ENCODE data around the gene SSRP1. TPM values are rescaled to one million over a fixed set of nuclear protein-coding genes. Genes with fewer than 3 reads are reported as not detected.
A peak's percentile ranks its signal among the peaks of the same experiment; 100 is the strongest.
"Not testable (repeated sequence)": the region's sequence is repeated elsewhere in the genome, so short reads cannot be mapped to it uniquely, and the experiment has no call there.

The SSRP1 gene
- polyA plus RNA-seq, 1 donor = 90.6 TPM

DNA sequence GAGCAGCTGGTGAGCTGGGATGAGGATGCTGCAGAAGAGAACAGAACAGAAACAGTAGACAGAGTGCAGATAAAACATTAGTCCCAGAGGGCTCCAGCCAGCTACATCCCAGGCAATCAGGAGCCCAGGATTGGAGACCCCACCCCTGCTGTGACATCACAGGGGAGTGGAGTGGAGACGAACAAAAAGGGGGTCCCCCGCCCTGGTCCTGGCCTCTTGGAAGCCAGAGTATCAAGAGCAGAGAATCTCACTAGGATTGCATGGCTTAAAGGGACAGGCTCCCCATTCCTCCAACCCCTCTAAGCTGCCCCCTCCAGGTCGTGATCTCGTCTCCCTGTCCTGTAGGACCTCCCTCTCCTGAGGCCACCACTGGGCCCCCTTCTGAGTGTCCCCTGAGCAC is 2.5 kb upstream of the SSRP1 start, which contains the start of gene P2RX3:
Gene P2RX3 (plus strand): TSS at position 211 of the 400 bp plus-strand sequence. CDS start 199 bp downstream, outside the sequence.
- no peak for DNase-seq

DNA sequence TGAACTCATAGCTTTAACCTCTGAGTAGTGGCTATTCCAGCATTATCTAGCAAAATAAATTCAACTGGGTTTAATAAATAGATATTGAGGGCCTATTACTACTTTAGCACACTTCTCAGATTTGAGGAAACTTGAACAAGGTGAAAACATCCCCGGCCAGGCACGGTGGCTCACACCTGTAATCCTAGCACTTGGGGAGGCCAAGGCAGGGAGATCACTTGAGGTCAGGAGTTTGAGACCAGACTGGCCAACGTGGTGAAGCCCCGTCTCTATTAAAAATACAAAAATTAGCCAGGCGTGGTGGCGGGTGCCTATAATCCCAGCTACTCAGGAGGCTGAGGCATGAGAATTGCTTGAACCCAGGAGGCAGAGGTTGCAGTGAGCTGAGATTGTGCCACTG is 1.2 kb upstream of the SSRP1 start:
- DNase-seq = not testable (repeated sequence)

DNA sequence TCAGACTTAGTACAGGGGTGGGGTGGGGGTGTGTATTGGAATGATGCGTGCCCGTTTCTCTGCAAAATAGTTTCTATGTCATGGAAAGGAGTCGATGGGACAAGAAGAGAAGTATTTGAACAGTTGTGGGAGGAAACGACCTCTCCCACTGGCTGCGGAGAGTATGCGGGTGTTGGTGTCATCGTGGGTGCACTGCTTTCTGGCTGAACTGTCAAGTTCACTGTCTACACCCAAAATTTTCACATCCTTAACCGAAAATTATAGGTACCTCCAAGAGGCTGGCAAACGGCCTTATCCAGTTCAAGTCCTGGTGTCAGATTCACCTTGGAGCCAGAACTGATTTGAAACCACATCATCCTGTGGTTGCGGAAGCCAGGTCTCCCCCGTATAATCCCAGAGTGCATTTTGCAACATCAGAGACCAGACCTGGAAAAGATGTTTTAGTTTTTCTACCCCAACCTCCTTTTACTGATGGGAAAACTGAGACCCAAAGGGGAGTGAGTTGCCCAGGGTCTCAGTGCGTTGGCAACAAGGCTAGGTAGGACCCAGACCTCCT is 497 bp upstream of the SSRP1 start:
- DNase-seq = no peak

DNA sequence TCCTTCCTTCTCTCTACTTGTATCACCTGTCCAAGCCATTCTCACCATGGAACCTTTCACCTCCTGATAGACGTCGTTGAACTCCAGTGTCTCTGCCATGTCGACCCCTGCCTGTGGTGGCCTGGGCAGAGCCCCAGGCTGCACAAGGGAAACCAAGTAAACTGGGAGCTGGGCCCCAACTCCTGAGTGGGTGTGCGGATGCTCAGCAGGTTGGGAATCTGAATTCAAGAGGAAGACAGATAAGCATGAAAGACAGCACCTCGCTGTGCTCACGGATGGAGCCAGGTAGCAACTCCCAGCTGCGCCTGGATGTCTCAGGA is 709 bp downstream of the SSRP1 start:
- no peak for DNase-seq

DNA sequence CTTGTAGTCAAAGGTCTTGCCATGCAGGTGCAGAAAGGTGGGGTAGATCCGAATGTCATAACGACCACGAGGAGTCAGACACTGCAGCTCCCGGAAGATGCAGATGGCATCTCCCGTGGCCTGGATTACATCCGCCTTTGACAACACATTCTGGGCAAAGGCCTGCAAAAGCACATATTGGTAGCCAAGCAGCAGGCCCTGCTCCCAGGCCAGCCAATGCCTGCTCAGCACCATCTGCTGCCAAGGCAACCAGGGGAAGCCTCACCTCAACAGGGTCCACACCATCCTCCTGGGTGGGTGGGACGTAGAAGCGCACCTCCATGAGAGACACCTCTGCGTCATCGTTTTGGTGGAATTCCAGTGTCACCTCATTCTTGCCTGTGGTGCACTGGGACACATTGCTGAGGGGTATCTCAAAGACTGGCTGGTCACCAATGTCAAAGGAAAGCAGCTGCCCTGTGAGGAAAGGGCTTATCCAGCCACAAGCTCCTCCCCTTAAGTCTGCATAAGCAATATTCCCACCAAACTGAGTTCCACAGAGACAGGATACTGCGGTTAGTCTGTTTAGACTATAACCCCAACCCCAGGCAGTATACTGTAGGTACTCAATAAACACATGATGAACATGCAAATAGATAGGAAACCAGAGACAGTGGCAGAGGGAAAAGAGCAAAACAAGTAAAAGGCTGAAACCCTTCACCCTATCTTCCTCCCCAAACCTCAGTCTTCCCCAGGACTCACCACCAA is 2.8 kb downstream of the SSRP1 start:
- DNase-seq = no peak

DNA sequence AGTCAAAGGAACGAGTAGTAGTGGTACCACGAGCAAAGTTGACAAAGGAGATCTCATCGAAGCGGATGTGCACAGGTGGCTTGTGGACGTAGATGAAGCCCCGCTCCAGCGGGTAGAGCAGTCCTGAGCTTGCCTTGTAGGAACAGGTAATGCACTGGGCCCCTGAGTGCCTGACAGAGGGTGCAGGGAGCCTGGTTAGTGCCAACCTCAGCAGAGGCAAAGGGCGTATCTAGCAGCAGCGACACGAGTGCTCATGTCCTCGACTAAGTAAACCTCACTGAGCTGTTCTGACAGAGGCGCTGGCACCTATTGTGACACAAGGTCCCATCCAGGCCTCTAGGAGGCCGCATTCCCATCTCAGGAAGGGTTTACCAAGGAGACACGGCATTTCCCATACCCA is 4.0 kb downstream of the SSRP1 start:
- DNase-seq = no peak

DNA sequence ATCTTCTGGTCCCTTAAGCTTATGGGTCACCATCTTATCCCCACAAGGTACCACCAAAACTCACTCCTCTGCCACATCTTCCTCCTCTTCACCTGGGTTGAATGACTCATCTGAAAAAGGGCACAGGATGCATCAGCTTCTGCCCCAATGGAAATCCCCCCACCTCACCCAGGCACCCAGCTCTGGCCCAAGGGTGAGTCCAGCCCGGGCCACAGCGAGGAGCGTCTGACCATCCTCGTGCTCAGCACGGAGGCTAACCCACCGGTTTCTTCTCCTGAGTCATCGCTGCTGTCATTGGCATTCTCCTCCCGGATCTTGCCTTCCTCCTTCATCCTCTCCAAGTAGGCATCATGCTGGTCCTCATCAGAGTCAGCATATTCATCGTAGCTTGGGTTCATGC is 5.7 kb downstream of the SSRP1 start:
- no peak for DNase-seq

DNA sequence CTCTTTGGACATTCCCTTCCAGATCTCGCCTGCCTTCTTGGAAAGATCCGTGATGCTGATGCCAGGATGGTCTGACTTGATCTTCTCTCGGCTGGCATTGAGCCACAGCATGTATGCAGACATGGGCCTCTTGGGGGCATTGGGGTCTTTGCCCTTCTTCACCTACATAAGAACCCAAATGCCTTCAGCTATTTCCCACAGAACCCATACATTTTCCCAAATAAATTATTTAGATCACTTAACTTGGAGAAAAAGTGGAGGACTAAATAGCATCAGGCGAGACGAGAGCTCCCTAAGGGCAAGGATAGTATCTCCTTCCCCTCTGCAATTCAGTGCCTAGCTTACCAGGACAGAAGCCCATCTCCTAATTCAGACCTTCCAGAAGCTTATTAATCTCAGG is 8.0 kb downstream of the SSRP1 start:
- no peak for DNase-seq

DNA sequence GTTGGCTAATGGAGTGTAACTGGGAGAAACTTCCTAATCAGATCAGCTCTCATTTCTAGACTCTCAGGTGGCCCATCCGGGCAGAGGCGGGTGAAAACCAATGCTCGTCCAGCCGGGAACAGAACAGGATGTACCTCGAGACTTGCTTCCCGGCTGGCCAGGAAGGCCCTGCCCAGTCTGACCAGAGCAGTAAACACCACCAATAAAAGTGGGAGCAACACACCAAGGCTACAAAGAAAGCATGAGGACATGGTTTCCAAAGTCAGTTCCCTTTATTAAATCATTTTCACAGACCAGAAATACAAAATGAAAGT is 10.0 kb downstream of the SSRP1 start:
- DNase-seq = no peak

DNA sequence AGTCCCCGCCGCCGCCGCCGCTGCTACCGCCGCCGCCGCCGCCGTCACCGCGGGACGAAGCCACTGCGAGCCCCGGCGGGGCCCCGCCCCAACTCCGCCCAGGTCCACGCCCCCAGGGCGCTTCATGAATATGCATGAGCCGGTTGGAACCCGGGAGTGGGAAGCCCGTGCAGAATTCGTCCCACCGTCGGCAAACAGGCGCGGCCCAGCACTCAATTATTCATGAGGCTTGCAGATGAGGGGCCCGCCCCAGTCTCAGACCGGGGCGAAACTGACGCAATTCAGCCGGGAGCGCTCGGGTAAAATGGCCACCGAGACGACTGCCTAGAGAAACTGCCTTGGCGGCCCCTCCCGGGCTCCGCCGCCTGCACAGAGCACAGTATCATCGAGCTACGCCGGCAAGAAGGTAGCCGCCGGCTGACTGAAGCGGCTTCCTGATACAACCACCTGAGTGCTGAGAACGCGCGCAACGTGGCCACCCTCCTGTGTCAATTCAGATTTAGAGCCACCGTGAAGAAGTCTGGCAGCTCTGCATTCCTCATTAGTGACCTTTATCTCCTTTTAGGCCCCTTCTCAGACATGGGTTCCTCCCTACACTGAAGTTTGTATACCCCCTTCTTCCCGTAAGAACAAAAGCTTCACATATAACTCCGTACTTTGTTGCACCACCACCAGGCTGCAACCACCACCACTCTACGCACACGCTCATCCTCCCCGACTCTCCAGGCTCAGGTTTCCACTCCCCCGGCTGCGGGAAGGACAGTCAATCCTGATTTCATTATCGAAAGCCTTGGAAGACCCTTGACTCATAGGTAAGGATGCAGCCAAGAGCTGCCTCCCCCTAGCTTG is 10.6 kb downstream of the SSRP1 start, which contains the start of gene TNKS1BP1:
Gene TNKS1BP1 (minus strand): TSS at position 67 of the 849 bp plus-strand sequence. CDS start 3,067 bp downstream, outside the sequence.
- DNase-seq = peak; percentile 96

DNA sequence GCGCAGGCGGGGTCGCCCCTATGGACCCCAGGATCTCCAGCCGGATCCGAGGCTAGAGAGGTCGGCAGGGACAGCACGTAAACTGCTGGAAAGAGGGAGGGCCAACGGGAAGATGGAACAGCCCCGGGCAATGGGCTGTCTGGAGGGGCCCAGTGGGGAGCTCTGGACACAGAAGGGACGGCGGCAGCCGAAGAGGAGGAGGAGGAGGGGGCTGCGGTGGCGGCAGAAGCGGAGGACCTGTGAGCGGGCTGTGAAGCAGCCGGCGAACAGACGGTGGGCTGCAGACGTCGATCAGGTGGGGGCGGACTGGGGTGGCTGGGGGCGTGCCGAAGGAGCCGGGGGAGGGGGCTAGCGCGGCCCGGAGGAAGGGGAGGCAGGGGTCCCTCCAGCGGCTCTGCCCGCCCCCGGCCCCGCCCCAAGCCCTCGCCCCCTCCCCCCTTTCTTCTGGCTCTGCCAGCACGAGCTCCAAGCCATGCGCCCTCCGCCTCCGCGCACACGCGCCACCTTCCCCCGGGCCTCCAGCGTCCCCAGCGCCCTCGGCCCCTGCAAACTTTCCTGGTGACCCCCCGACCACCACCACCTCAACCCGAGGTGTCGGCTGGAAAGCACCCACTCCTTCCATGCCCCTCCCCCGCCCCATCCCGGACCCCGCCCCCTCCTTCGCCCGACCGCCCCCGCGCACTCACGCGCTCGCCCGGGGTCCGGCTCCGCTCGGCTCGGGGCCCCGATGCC is 11.4 kb downstream of the SSRP1 start:
- DNase-seq = peak; percentile 78

DNA sequence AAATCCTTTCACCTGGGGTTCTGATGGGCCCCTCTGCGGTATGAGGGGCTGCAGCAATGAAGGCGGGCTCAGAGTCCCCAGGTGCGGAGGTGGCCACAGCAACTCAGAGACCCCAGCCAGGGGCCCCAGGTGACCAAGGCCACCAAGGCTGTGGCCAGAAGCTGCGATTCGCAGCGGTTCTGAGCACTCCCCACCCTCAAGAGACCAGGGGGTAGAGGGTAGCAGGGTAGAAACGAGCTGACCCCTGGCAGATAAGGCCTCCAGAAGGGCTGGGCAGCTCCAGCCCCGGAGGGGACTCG is 11.9 kb downstream of the SSRP1 start:
- no peak for DNase-seq

DNA sequence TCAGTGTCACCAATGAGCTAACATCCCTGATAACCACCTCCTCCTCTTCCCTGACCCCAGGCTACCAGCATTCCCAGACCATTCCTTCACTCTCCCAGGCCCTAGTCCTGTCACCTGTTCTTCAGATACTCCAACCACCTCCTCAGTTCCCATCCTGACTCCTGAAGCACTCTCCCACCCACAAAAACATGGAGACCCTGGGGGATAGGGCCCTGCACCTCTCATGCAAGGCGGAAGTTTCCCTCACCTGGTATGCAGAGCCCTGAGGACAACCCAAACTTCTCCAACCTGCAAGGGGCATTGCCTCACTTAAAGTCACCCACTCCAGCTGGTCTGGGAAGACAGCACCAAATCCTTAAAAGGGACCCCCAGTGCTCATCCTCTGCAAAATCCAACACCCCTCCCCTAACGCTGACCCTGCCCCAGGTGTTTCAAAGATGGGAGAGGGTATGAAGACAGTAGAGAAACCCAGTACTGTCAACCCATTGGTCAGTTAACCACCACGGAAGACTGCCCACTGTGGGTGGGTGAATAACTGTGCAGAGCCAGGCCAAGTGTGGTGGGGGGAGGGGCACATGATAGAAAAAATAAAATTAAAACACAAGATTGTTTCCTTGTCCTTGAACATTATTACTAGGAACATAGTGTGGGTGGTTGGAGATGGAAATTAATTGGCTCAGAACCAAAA is 12.4 kb downstream of the SSRP1 start:
- no peak for DNase-seq

DNA sequence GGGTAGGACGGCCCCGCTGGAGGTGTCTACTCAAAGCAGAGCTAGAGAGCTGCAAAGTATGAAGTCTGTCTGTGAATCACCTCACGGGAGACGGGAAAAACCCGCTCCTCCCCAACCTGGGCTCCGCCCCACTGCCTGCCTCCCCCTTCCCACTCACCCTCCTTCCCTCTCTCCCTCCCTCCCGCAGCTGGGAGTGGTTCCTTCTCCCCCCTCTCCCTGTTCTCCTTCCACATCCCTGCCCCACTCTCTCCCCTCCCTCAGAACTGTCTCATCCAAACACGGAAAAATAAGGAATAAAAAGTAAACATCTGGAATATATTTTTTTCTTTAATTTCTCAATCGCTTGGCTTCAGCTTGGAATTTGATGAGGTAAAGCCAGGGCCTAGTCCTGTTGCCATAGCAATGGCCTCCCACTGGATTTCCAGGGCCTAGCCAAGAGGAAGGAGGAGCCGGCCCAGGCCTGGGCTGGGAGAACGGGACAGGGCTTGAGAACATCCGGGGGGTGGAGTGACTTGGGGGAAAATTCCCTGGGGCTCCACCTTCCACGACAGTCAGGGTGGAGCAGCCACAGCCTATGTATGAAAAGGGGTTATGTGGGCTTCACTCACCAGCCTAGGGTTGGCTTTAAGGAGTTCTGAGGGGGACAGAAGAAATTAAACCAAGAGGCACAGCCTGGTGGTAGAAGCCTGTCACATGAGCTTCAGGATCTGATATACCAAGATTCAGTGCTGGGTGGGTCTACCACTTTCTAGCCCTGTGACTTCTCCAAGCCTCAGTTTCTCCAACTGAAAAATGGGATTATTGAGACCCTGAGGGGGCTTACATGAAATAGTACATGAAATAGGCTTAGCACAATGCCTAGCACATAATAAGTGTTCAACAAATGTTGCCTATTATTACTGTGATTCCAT is 13.2 kb downstream of the SSRP1 start:
- DNase-seq = peak; percentile 93

DNA sequence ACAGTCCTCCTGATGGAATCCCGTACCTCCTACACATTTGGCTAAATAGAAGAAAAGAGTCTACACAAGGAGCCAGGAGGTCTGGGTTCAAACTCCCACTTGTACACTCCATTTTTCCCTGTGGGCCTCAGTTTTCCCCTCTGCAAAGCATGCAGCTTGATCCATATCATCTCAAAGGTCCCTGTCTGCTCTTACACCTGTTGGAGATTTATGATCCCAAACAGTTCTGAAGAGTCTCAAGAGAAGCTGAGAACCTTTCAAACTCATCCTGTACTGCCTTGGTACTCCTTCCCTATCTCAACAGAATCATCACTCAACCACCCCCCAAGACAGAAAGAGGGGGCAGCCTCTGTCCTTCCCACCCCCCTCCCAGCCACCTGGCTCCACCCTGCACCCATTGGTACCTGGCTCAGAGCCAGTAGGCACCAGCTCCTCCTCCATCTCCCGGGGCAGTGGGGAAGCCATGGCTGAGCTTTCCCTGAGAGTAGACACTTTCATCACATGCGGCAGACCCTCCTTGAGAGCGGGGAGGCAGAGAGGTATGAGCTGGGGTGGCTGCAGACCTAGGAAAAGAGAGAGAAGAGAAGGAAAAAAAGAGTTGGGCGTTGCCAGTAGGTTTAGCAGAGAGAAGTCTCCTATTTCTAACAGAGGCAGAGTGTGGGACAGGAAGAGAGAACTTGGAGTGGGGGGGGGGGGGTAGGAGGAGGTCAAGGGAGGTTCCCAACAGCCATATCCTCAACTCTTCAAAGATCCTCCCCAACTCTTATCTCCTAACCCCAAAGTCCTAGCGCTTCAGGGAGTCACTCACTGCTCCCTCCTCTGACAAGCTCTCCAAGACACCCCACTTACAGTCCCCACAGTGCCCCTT is 14.1 kb downstream of the SSRP1 start:
- DNase-seq = no peak

DNA sequence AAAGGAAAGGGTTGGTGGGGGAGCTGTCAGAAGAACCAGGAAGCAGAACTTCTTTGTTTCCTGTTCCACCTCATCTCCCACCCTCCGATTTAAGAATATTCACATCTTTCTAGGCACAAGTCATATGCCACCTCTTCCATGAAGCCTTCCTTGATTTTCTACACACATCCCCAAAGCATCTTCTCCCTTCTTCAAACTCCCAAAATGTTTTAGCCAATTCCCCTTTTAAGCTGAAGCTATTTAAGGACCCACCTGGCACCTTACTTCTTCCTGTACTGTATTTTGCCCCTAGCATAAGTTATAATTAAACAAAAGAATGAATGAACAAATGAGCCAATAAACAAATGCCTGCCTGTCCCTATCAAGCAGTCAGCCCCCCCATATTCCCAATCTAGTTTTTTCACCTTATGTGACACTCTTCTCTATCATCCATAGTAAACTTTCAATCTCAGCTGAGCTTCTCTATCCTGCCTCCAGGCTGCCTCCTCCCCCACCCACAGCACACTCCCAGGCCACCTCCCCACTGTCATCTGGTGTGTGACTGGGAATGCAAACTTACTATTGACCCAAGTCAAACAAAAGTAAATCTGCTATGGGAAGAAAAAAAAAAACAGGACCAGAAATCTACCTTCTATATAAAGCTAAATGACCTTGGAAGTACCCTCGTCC is 14.8 kb downstream of the SSRP1 start:
- no peak for DNase-seq

DNA sequence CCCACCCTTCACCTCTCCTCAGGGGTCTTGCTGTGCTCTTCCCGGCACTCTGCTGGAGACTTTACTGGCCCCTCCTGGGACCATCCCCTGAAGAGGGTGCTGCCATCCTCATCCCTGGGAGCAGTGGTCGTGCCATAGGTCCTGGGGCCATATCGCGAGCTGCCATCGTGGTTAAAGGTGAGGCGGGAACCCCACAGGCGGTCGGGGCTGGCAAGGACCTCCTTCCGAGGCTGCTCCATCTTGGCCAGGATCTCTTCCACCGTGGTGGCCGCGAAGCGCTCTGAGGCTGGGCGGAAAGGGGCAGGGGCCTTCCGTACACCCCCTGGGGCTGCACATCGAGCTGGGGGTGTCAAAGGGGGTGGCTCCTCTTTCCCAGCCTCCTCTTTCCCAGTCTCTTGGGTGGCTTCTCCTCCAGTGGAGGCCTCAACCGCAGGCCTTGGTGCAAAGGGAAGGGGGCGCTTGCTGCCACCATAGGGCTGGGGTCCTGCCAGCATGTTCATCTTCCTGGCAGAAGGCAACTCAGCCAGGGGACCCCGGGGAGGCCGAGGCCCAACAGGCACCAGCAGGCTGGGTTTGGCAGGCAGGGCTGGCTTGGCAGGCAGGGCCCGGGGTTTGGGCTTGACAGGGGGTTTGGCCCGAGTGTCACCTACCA is 15.5 kb downstream of the SSRP1 start:
- DNase-seq = no peak

DNA sequence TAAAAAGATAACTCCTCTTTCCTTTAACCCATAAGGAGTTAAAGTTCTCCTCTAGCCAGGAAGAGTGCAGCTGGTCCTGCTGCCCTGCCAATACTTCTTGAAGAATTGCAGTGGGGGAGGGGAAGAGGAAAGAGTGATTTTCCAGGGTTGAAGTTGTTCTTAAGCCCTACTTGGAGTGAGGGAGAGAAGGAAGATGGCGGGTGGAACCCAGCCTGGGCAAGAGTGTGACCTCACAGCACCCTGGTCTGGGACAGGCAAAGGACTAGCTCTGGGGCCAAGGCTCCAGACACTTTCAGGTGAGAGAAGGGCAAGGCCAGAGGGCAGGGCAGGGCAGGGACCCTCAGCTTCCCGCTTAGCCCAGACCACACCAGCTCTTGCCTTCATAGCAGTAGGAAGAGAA is 17.5 kb downstream of the SSRP1 start:
- DNase-seq = peak; percentile 87

DNA sequence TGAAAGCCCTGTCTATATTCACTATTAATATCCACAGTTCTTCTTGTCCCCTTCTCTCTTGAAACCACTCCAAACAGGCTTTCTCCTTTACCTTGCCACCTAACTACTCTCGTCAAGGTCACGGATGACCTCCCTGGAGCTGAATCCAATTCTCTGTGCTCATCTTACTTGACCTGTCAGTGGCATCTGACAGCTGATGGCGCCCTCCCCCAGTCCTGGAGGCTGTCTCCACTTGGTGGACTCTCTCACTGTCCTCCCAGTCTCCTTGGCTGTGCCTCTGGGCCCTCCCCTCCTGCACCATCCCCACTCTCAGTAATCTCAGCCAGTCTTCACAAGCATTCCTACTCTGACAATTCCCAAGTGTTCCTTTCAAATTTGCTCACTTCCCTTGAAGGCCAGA is 19.7 kb downstream of the SSRP1 start:
- no peak for DNase-seq
